ENCODE measurements around the gene TRIM73. TPM values are rescaled to one million over a fixed set of nuclear protein-coding genes. Genes with fewer than 3 reads are reported as not detected.
"Not testable (repeated sequence)": the region's sequence is repeated elsewhere in the genome, so short reads cannot be mapped to it uniquely, and the experiment has no call there.

TRIM73 gene
- total RNA-seq, 4 donors from 2014 or later: 1.5 to 5.8 (median 3.6) TPM

DNA sequence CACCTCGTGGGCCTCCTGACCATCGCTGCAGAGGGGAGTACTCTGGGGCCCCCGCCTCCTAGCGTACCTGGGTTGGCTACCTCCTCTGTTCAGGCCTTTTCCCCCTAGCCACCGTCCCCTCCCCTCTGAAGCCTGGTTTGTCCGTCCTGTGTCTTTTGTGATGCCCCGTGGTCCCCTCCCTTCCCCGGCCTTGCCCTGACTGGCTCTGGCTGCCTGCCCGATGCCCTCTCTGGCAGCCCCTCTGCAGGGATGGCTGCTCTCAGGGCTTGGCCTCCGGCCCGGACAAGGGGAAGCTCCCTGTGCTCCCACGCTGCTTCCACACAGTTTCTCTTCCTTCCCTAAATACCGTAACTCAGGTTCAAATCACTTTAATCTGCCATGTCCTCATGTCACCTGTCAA is 24.3 kb downstream of the TRIM73 start:
- intact Hi-C loops (cut with DNase I); H3K27me3 ChIP-seq; H3K27ac ChIP-seq; H3K4me3 ChIP-seq (replicated peaks in 1 of 3); H3K9me3 ChIP-seq; H3K4me1 ChIP-seq: not testable (repeated sequence)
- peak; percentile 67 to 74 for DNase-seq
- WGBS, 2 donors: 29 to 35% methylated on average over 8 to 9 of the region's 13 CpGs
- H3K36me3 ChIP-seq: peaks cover 5 to 23% of the 10 kb centered on the region in 2 donors

DNA sequence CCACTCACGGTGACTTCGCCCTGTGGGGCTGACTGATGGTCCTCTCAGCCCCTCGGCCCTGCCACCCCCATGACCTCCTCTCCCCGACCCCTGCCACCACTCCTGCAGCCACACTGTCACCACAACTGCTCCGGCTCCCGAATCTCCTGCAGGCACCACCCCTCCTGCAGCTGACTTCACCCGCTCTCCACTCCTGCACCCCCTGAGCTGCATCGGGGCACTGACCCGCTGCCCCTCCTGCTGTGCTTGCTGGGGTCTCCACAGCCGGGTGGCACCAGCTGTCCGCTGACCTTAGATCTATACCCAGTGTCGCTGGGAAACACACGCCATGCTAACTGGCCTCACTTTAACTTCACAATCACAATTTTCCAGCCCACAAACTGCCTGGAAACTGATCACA is 24.7 kb downstream of the TRIM73 start:
- DNase-seq; intact Hi-C loops (cut with DNase I): not testable (repeated sequence)
- 86 to 93% methylated on average over 8 to 10 of the region's 13 CpGs for WGBS, 2 donors

GRCh38 chr7:75421798-75422710 is 26.6 kb downstream of the TRIM73 start:
- DNase-seq; H3K4me3 ChIP-seq (replicated peaks in 1 of 3); H3K27ac ChIP-seq; intact Hi-C loops (cut with DNase I); H3K27me3 ChIP-seq; H3K9me3 ChIP-seq; H3K4me1 ChIP-seq: not testable (repeated sequence)
- peaks cover 5 to 20% of the 10 kb centered on the region in 2 donors for H3K36me3 ChIP-seq
- WGBS, 2 donors: 96 to 97% methylated on average over 27 to 32 of the region's 50 CpGs

More for the DNA sequence above, 24.7 kb downstream of the TRIM73 start:
- H3K4me1 ChIP-seq; H3K9me3 ChIP-seq; H3K27ac ChIP-seq; H3K27me3 ChIP-seq; H3K4me3 ChIP-seq (replicated peaks in 1 of 3): not testable (repeated sequence)
- H3K36me3 ChIP-seq: peaks cover 5 to 24% of the 10 kb centered on the region in 2 donors

DNA sequence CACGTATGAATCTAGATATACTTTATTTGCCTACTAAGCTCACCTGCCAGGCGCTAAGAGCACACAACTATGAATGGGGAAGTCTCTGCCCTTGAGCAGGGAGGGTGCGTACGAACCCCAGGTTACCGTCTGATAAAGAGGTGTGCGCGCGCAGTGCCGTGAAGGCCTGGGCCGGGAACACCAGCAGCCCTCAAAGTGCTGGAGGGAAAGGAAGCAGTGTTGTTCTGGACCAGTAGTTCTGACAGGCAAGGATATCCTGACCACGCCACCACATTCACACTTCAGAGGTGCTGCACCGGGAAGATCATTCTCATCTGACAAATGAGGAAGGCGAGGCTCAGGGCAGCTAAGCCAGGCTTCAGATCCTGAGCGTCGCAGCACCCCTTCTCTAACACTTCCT is 28.1 kb downstream of the TRIM73 start:
- H3K36me3 ChIP-seq: peaks cover 5 to 20% of the 10 kb centered on the region in 2 donors
- WGBS, 2 donors: 97% methylated on average over 13 of the region's 15 CpGs; no CpG with 5 or more reads in 1 of the 2 donors
- intact Hi-C loops (cut with DNase I): not testable (repeated sequence)

GRCh38 chr7:75439000-75439399 is 43.6 kb downstream of the TRIM73 start:
- WGBS, 2 donors: 93 to 97% methylated on average over 4 of the region's 4 CpGs
- H3K4me1 ChIP-seq; intact Hi-C loops (cut with DNase I); H3K9me3 ChIP-seq; H3K27ac ChIP-seq; H3K4me3 ChIP-seq (replicated peaks in 1 of 3); H3K27me3 ChIP-seq; DNase-seq: not testable (repeated sequence)
- peaks cover 28 to 57% of the 10 kb centered on the region in 2 donors for H3K36me3 ChIP-seq

More for the DNA sequence above, 28.1 kb downstream of the TRIM73 start:
- not testable (repeated sequence) for H3K4me1 ChIP-seq; H3K27ac ChIP-seq; DNase-seq; H3K27me3 ChIP-seq; H3K9me3 ChIP-seq; H3K4me3 ChIP-seq (replicated peaks in 1 of 3)

- H3K4me1 ChIP-seq; H3K27me3 ChIP-seq; intact Hi-C loops (cut with DNase I); H3K9me3 ChIP-seq; DNase-seq: not testable (repeated sequence)
- WGBS, 2 donors: 0 to 3% methylated on average over 5 of the region's 37 CpGs
- Histone ChIP-seq H3K27ac (peak overlapping the region in 1 of 3 donors; percentile 50), H3K4me3 (replicated peaks in 1 of 3) (peak overlapping the region in 1 of 3 donors; percentile 40), H3K36me3 (peaks cover 3 to 34% of the 10 kb centered on the region in 2 donors)
These were observed 46.7 kb downstream of the TRIM73 start for GRCh38 chr7:75442101-75442464.

- H3K9me3 ChIP-seq; H3K4me1 ChIP-seq; H3K27me3 ChIP-seq; intact Hi-C loops (cut with DNase I): not testable (repeated sequence)
- DNase-seq: peak in 1 of 2 donors; percentile 8
- H3K36me3 ChIP-seq: peaks cover 0 to 29% of the 10 kb centered on the region in 2 donors
- peak overlapping the region; percentile 58 to 85 (median 74) for H3K27ac ChIP-seq
- H3K4me3 ChIP-seq (replicated peaks in 1 of 3): peak overlapping the region in 2 of 3 donors; percentile 37 to 40
- WGBS, 2 donors: 0% methylated on average over 2 of the region's 76 CpGs; no CpG with 5 or more reads in 1 of the 2 donors
- peak in 1 of 2 donors; percentile 79 for TF ChIP-seq POLR2A (IDR thresholded peaks at IDR 0.05)
- TF ChIP-seq, protein P1, sequence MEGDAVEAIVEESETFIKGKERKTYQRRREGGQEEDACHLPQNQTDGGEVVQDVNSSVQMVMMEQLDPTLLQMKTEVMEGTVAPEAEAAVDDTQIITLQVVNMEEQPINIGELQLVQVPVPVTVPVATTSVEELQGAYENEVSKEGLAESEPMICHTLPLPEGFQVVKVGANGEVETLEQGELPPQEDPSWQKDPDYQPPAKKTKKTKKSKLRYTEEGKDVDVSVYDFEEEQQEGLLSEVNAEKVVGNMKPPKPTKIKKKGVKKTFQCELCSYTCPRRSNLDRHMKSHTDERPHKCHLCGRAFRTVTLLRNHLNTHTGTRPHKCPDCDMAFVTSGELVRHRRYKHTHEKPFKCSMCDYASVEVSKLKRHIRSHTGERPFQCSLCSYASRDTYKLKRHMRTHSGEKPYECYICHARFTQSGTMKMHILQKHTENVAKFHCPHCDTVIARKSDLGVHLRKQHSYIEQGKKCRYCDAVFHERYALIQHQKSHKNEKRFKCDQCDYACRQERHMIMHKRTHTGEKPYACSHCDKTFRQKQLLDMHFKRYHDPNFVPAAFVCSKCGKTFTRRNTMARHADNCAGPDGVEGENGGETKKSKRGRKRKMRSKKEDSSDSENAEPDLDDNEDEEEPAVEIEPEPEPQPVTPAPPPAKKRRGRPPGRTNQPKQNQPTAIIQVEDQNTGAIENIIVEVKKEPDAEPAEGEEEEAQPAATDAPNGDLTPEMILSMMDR (IDR thresholded peaks at IDR 0.05): peak in 1 of 6 experiments; percentile 12
These were observed 47.2 kb downstream of the TRIM73 start for GRCh38 chr7:75442465-75443111.

GRCh38 chr7:75449946-75450345 is 54.5 kb downstream of the TRIM73 start:
- H3K36me3 ChIP-seq; intact Hi-C loops (cut with DNase I); H3K4me3 ChIP-seq (replicated peaks in 1 of 3); H3K27me3 ChIP-seq; DNase-seq; H3K27ac ChIP-seq; H3K4me1 ChIP-seq; H3K9me3 ChIP-seq: not testable (repeated sequence)
- WGBS, 2 donors: 81 to 85% methylated on average over 3 of the region's 5 CpGs
